Right ventricle myocardium inferior (tissue), 1 donor: ENCODE measurements around the gene CRTC2. TPM values are rescaled to one million over a fixed set of nuclear protein-coding genes. Genes with fewer than 3 reads are reported as not detected.
A peak's percentile ranks its signal among the peaks of the same experiment; 100 is the strongest.

Source experiments
- ATAC-seq: fragments of 200-7000 bp; cut with Tn5 transposase; one replicate; pipeline ENCODE4 v1.9.1; 2020; ENCODE audit warnings: mild to moderate bottlenecking, moderate library complexity
- DNase-seq: peaks from one replicate; pipeline ENCODE4 v3.0.0; 2021; ENCODE audit errors: missing footprints
- intact Hi-C: fragments of 100-400 bp; cut with DNase I; formaldehyde crosslinking; loops from one replicate; pipeline ENCODE4 v1.11.0; 2022
- total RNA-seq: library from RNA; stranded (reverse); fragmentation: NEBNext Ultra II Directional; extraction: Animal tissue kit (Norgen Biotek cat#: 25700); gene quantifications from one replicate; pipeline ENCODE4 v1.2.1, GENCODE V29; 2021
- donor health status: DM: no; HTN: yes; CAD: no; lungs with severe emphysema.

Gene CRTC2
- total RNA-seq, 1 donor from 2014 or later: 19.3 TPM

- ATAC-seq: peak; percentile 96
Measured at GRCh38 chr1:153977250-153978240, 19.1 kb upstream of the CRTC2 start, which contains the start of gene JTB. JTB (minus strand) TSS chr1:153977674; CDS start chr1:153977252, 422 bp downstream.

GRCh38 chr1:153976819-153977249, 18.4 kb upstream of the CRTC2 start:
- no peak for DNase-seq
- peak; percentile 27 for ATAC-seq
- intact Hi-C loops: no loop called here

More at GRCh38 chr1:153977250-153978240, 19.1 kb upstream of the CRTC2 start, which contains the start of gene JTB:
- intact Hi-C loops: no loop called here
- peak; percentile 97 for DNase-seq

GRCh38 chr1:153973525-153973924, 15.1 kb upstream of the CRTC2 start:
- intact Hi-C loops: no loop called here
- ATAC-seq (no peak), DNase-seq (no peak)

- intact Hi-C loops: no loop called here
- ATAC-seq (no peak), DNase-seq (no peak)
Measured at GRCh38 chr1:153973071-153973470, 14.7 kb upstream of the CRTC2 start.

- intact Hi-C loops: no loop called here
- DNase-seq: no peak
- no peak for ATAC-seq
Measured at GRCh38 chr1:153970346-153970745, 11.9 kb upstream of the CRTC2 start.

- DNase-seq (no peak), ATAC-seq (no peak)
- intact Hi-C loops: no loop called here
Measured at GRCh38 chr1:153968972-153969371, 10.6 kb upstream of the CRTC2 start.

GRCh38 chr1:153968408-153968807, 10.0 kb upstream of the CRTC2 start:
- DNase-seq: no peak
- intact Hi-C loops: no loop called here
- no peak for ATAC-seq

- intact Hi-C loops: loop anchor here (1.0 kb wide), 1 partner anchor 41 kb away; no protein-coding TSS in a partner anchor
- DNase-seq: no peak
- no peak for ATAC-seq
Measured at GRCh38 chr1:153968000-153968363, 9.6 kb upstream of the CRTC2 start.

- ATAC-seq (peak; percentile 88), DNase-seq (peak; percentile 95)
- intact Hi-C loops: loop anchor here (1.0 kb wide), 1 partner anchor 40 kb away; no protein-coding TSS in a partner anchor
Measured at GRCh38 chr1:153967107-153967999, 8.9 kb upstream of the CRTC2 start, which contains the start of gene CREB3L4. CREB3L4 (plus strand) TSS chr1:153967902; CDS start chr1:153968526, 624 bp downstream.

GRCh38 chr1:153963850-153964331, 5.5 kb upstream of the CRTC2 start:
- intact Hi-C loops: no loop called here
- ATAC-seq: no peak
- DNase-seq: peak; percentile 43

GRCh38 chr1:153963030-153963849, 4.8 kb upstream of the CRTC2 start, which contains the start of gene SLC39A1:
SLC39A1 (minus strand) TSS chr1:153963537; CDS start chr1:153962715, 822 bp downstream.
- intact Hi-C loops: no loop called here
- ATAC-seq: peak; percentile 82
- peak; percentile 99 for DNase-seq

GRCh38 chr1:153962088-153963029, 3.9 kb upstream of the CRTC2 start:
- intact Hi-C loops: no loop called here
- ATAC-seq (no peak), DNase-seq (peak; percentile 75)

- ATAC-seq (no peak), DNase-seq (no peak)
- intact Hi-C loops: no loop called here
Measured at GRCh38 chr1:153961421-153961820, 3.0 kb upstream of the CRTC2 start.

GRCh38 chr1:153960206-153960605, 1.8 kb upstream of the CRTC2 start:
- ATAC-seq (no peak), DNase-seq (no peak)
- intact Hi-C loops: no loop called here

- DNase-seq (no peak), ATAC-seq (no peak)
- intact Hi-C loops: loop anchor here (5.0 kb wide), 1 partner anchor 162 kb away; no protein-coding TSS in a partner anchor
Measured at GRCh38 chr1:153959454-153959853, 1.0 kb upstream of the CRTC2 start.

- ATAC-seq (no peak), DNase-seq (no peak)
- intact Hi-C loops: loop anchor here (5.0 kb wide), 1 partner anchor 162 kb away; no protein-coding TSS in a partner anchor
Measured at GRCh38 chr1:153958961-153959260, 499 bp upstream of the CRTC2 start.

GRCh38 chr1:153957744-153958110, 685 bp downstream of the CRTC2 start:
- no peak for DNase-seq
- intact Hi-C loops: loop anchor here (5.0 kb wide), 1 partner anchor 160 kb away; no protein-coding TSS in a partner anchor
- ATAC-seq: no peak
